ENCODE measurements around the gene PRMT5.
A peak's percentile ranks its signal among the peaks of the same experiment; 100 is the strongest.
"Not testable (repeated sequence)": the region's sequence is repeated elsewhere in the genome, so short reads cannot be mapped to it uniquely, and the experiment has no call there.

Gene PRMT5

GRCh38 chr14:22929104-22929960, at the start of gene PRMT5:
TSS of gene PRMT5 (minus strand) at chr14:22929376. CDS start at chr14:22929361, 15 bp downstream.
- DNase-seq = peak; percentile 100

GRCh38 chr14:22978487-22978837, 49.3 kb upstream of the PRMT5 start:
- DNase-seq = no peak

- no peak for DNase-seq
Observed at GRCh38 chr14:22977684-22978486, 48.7 kb upstream of the PRMT5 start.

- DNase-seq = no peak
Observed at GRCh38 chr14:22977434-22977683, 48.2 kb upstream of the PRMT5 start.

GRCh38 chr14:22976620-22977433, 47.7 kb upstream of the PRMT5 start:
- no peak for DNase-seq

- DNase-seq = no peak
Observed at GRCh38 chr14:22974530-22975313, 45.5 kb upstream of the PRMT5 start.

GRCh38 chr14:22973217-22974032, 44.2 kb upstream of the PRMT5 start:
- peak; percentile 69 for DNase-seq

GRCh38 chr14:22972313-22972930, 43.2 kb upstream of the PRMT5 start:
- no peak for DNase-seq

- no peak for DNase-seq
Observed at GRCh38 chr14:22971152-22971551, 42.0 kb upstream of the PRMT5 start.

- DNase-seq = no peak
Observed at GRCh38 chr14:22966783-22967269, 37.6 kb upstream of the PRMT5 start.

GRCh38 chr14:22965916-22966782, 37.0 kb upstream of the PRMT5 start:
- not testable (repeated sequence) for DNase-seq

- DNase-seq = no peak
Observed at GRCh38 chr14:22962061-22962676, 33.0 kb upstream of the PRMT5 start.

GRCh38 chr14:22955702-22956569, 26.8 kb upstream of the PRMT5 start:
- DNase-seq = no peak

GRCh38 chr14:22952418-22952817, 23.2 kb upstream of the PRMT5 start:
- no peak for DNase-seq

- not testable (repeated sequence) for DNase-seq
Observed at GRCh38 chr14:22951795-22952194, 22.6 kb upstream of the PRMT5 start.

- no peak for DNase-seq
Observed at GRCh38 chr14:22945642-22946041, 16.5 kb upstream of the PRMT5 start.

- DNase-seq = no peak
Observed at GRCh38 chr14:22939684-22940083, 10.5 kb upstream of the PRMT5 start.

GRCh38 chr14:22935156-22935555, 6.0 kb upstream of the PRMT5 start:
- no peak for DNase-seq

- no peak for DNase-seq
Observed at GRCh38 chr14:22932146-22932545, 3.0 kb upstream of the PRMT5 start.
